GM19351 (cell line): ENCODE measurements around the gene CAMKMT.

ENCODE experiments used
- ATAC-seq: cut with Tn5 transposase; IDR thresholded peaks from one replicate; pipeline ENCODE4 v1.9.1; 2021; ENCODE audit warnings: mild to moderate bottlenecking, moderate library complexity; ENCODE audit not compliant: unreplicated experiment

The CAMKMT gene

GRCh38 chr2:44817673-44818335 is 456.1 kb downstream of the CAMKMT start:
- no peak for ATAC-seq

GRCh38 chr2:44819061-44819460 is 457.3 kb downstream of the CAMKMT start:
- no peak for ATAC-seq

GRCh38 chr2:44821500-44821899 is 459.8 kb downstream of the CAMKMT start:
- no peak for ATAC-seq

- no peak for ATAC-seq
These were observed 460.4 kb downstream of the CAMKMT start for GRCh38 chr2:44822174-44822573.
